NAMALWA (cell line): ENCODE measurements around the gene ATG9B.

Experiments used
- DNase-seq: peaks from one replicate; pipeline ENCODE4 v3.0.0-alpha.2; 2015; ENCODE audit warnings: low spot score

The ATG9B gene

DNA sequence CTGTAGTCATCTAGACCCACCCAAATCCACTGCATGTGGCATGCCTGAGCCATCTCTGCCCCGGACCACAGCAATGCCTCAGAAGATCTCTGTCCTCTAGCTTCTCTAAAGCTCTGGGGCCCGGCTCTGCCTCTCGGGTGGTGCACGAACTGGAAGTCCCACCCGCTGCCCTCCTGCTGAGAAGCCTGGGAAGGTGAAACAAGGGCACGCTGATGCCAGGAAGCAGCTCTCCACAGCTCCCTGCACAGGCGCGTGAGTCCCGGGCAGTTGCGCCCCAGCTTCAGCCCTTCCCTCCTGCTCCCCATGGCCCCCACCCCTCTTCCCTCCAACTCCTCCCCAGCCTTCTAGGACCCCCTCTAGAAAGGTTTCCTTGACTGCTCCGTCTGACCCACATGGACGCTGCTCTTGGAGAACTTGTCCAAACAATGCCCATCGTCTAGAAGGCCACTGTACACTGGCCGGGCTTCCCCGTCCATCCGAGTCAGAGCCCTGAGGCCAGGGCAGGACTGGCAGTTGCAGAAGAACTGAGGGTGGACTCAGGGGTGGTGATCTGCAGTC, 58.9 kb downstream of the ATG9B start:
- no peak for DNase-seq
